Measurements from ENCODE around the gene SLC25A26.
"Not testable (repeated sequence)": the region's sequence is repeated elsewhere in the genome, so short reads cannot be mapped to it uniquely, and the experiment has no call there.

The SLC25A26 gene

GRCh38 chr3:66220602-66221377 lies at the start of gene SLC25A26:
TSS of gene SLC25A26 (plus strand) at chr3:66221001. CDS start at chr3:66221095, 94 bp downstream.
- peak; percentile 97 for DNase-seq (ENCODE audit: low spot score)

- no peak for DNase-seq (ENCODE audit: low spot score)
These were observed 48.4 kb upstream of the SLC25A26 start for GRCh38 chr3:66172394-66172793.

- DNase-seq (ENCODE audit: low spot score): no peak
These were observed 43.8 kb upstream of the SLC25A26 start for GRCh38 chr3:66177026-66177425.

GRCh38 chr3:66178206-66178605 lies 42.6 kb upstream of the SLC25A26 start:
- no peak for DNase-seq (ENCODE audit: low spot score)

- DNase-seq (ENCODE audit: low spot score): no peak
These were observed 41.0 kb upstream of the SLC25A26 start for GRCh38 chr3:66179793-66180192.

- no peak for DNase-seq (ENCODE audit: low spot score)
These were observed 39.0 kb upstream of the SLC25A26 start for GRCh38 chr3:66181764-66182163.

GRCh38 chr3:66182246-66182645 lies 38.6 kb upstream of the SLC25A26 start:
- no peak for DNase-seq (ENCODE audit: low spot score)

GRCh38 chr3:66186545-66186944 lies 34.3 kb upstream of the SLC25A26 start:
- no peak for DNase-seq (ENCODE audit: low spot score)

- peak; percentile 85 for DNase-seq (ENCODE audit: low spot score)
These were observed 25.4 kb upstream of the SLC25A26 start for GRCh38 chr3:66195347-66195783.

GRCh38 chr3:66196633-66197032 lies 24.2 kb upstream of the SLC25A26 start:
- DNase-seq (ENCODE audit: low spot score): peak; percentile 23

- DNase-seq (ENCODE audit: low spot score): no peak
These were observed 22.2 kb upstream of the SLC25A26 start for GRCh38 chr3:66198437-66199088.

- no peak for DNase-seq (ENCODE audit: low spot score)
These were observed 21.7 kb upstream of the SLC25A26 start for GRCh38 chr3:66199089-66199473.

- no peak for DNase-seq (ENCODE audit: low spot score)
These were observed 20.7 kb upstream of the SLC25A26 start for GRCh38 chr3:66200147-66200546.

- no peak for DNase-seq (ENCODE audit: low spot score)
These were observed 20.0 kb upstream of the SLC25A26 start for GRCh38 chr3:66200786-66201185.

- DNase-seq (ENCODE audit: low spot score): no peak
These were observed 17.5 kb upstream of the SLC25A26 start for GRCh38 chr3:66203275-66203674.

GRCh38 chr3:66206806-66207205 lies 14.0 kb upstream of the SLC25A26 start:
- no peak for DNase-seq (ENCODE audit: low spot score)

- DNase-seq (ENCODE audit: low spot score): no peak
These were observed 12.6 kb upstream of the SLC25A26 start for GRCh38 chr3:66208189-66208588.

GRCh38 chr3:66210687-66211295 lies 10.0 kb upstream of the SLC25A26 start:
- DNase-seq (ENCODE audit: low spot score): no peak

GRCh38 chr3:66211779-66212178 lies 9.0 kb upstream of the SLC25A26 start:
- no peak for DNase-seq (ENCODE audit: low spot score)

- no peak for DNase-seq (ENCODE audit: low spot score)
These were observed 5.7 kb upstream of the SLC25A26 start for GRCh38 chr3:66215106-66215505.

- no peak for DNase-seq (ENCODE audit: low spot score)
These were observed 735 bp upstream of the SLC25A26 start for GRCh38 chr3:66220066-66220465.

- DNase-seq (ENCODE audit: low spot score): no peak
These were observed 3.4 kb downstream of the SLC25A26 start for GRCh38 chr3:66224220-66224619.

GRCh38 chr3:66226093-66226492 lies 5.3 kb downstream of the SLC25A26 start:
- not testable (repeated sequence) for DNase-seq (ENCODE audit: low spot score)
